ENCODE data around the gene YBX3. TPM values are rescaled to one million over a fixed set of nuclear protein-coding genes. Genes with fewer than 3 reads are reported as not detected.

Gene YBX3
- total RNA-seq, 4 donors from 2014 or later, result 230 to 374 (median 244) TPM

DNA sequence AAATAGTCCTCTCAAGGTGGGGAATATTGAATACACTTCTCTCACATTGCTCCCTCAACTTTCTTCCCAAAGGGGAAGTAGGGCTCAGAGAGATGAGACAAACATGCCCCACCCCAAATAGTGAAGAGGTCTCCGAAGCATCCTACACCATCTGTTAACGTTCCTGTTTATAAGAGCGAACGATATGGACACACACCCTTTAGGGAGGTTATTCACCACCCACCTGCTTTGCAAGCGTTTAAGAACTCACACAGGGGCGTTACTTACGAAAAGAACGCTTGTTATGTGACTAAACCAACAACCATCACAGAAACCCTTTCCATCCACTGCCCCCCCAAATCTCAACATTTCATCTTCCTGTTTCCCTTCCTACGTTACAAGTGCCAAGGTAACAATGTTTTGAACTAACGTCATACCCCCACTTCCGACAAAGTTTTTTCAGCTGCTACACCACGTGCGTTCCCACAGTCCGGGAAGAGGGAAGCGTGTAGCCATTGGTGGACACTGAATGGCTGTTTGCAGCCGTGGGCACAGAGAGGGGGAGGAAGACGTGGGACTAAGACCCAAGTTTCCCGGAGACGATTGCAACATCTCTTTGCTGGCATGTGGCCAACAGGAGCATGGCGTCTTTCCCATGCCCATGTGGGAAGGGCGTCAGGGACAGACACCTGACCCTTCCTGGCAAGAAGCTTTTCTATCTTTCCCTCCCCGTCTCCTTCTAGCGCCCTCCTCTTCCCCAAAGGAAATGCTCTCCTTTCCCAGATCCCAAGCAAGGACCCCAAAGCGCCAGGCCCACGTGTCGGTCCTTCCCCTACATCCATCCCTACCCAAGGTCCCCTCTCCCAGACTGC, 1.2 kb downstream of the YBX3 start:
- TF ChIP-seq, protein P1, sequence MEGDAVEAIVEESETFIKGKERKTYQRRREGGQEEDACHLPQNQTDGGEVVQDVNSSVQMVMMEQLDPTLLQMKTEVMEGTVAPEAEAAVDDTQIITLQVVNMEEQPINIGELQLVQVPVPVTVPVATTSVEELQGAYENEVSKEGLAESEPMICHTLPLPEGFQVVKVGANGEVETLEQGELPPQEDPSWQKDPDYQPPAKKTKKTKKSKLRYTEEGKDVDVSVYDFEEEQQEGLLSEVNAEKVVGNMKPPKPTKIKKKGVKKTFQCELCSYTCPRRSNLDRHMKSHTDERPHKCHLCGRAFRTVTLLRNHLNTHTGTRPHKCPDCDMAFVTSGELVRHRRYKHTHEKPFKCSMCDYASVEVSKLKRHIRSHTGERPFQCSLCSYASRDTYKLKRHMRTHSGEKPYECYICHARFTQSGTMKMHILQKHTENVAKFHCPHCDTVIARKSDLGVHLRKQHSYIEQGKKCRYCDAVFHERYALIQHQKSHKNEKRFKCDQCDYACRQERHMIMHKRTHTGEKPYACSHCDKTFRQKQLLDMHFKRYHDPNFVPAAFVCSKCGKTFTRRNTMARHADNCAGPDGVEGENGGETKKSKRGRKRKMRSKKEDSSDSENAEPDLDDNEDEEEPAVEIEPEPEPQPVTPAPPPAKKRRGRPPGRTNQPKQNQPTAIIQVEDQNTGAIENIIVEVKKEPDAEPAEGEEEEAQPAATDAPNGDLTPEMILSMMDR (IDR thresholded peaks at IDR 0.05; ENCODE audit: low read depth), result no peak

DNA sequence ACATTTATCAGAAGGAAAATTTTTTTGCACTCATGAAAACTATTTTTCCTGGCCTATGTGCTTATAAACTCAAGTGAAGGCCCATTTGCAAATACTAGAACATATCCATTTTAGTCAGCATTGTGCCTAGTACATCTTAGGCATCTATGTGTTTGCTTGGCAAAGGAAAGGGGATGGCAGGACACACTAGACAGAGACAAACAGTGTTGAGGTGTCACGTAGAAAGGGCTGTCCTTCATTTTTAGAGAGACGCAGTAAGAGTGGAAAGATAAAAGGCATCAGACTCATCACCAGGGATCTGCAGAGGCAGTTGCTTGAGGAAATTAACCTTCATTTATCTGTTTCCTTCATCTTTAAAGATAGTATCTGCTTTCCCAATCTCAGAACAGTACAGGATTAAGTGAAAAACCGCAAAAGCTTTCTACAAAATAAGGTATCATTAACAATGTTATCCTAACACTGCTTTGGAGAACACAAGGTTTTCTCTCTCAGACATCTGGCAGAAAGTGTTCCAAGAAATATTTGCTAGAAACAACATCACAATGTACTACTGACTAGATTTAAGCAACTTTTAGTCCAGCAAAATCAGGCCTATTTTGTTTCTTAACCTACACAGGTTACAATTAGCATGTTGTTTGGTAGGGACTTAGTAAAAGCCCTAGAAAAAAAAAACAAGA, 2.0 kb downstream of the YBX3 start:
- TF ChIP-seq, protein P1 (IDR thresholded peaks at IDR 0.05; ENCODE audit: low read depth), result no peak

GRCh38 chr12:10719482-10719881, 3.6 kb downstream of the YBX3 start:
- TF ChIP-seq, protein P1 (IDR thresholded peaks at IDR 0.05; ENCODE audit: low read depth), result no peak

DNA sequence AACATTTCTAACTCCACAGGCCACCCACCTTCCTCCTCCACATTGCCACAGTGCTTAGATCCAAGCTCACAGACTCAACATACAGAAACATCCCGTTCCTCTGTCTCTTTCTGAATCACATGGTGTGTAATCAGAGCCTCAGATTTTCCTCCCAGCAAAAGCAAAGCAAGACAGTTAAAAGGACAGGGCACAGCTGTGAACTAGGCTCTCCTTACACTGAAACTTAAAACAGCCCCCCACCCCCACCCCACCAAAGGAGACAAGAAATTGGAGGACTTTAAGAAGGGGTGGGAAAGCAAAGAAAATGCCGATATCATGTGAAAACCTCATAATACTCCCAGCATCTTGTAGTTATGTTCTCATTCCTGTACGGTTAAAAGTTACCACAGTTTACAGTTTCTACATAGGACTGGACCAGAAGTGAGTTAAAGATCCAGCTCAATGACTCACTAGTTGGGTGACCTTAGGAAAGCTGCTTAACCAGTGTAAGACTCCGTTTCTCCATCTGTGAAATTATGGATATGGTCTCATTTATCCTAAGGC, 4.8 kb downstream of the YBX3 start:
- TF ChIP-seq, protein P1 (IDR thresholded peaks at IDR 0.05; ENCODE audit: low read depth), result no peak

GRCh38 chr12:10717410-10717809, 5.7 kb downstream of the YBX3 start:
- TF ChIP-seq, protein P1 (IDR thresholded peaks at IDR 0.05; ENCODE audit: low read depth), result no peak

GRCh38 chr12:10716704-10717315, 6.3 kb downstream of the YBX3 start:
- TF ChIP-seq, protein P1 (IDR thresholded peaks at IDR 0.05; ENCODE audit: low read depth), result no peak

GRCh38 chr12:10716277-10716676, 6.8 kb downstream of the YBX3 start:
- TF ChIP-seq, protein P1 (IDR thresholded peaks at IDR 0.05; ENCODE audit: low read depth), result no peak
